Activated CD8-positive, alpha-beta memory T cell treated with anti-CD3 and anti-CD28 coated beads, Interleukin-2, amount 50 U/mL, for 24 hours (primary cell): ENCODE results near the gene TMC6.

Source experiments
- DNase-seq: peaks from one replicate; pipeline ENCODE4 v3.0.0-alpha.2; 2020; ENCODE audit errors: extremely low read depth

Gene TMC6

DNA sequence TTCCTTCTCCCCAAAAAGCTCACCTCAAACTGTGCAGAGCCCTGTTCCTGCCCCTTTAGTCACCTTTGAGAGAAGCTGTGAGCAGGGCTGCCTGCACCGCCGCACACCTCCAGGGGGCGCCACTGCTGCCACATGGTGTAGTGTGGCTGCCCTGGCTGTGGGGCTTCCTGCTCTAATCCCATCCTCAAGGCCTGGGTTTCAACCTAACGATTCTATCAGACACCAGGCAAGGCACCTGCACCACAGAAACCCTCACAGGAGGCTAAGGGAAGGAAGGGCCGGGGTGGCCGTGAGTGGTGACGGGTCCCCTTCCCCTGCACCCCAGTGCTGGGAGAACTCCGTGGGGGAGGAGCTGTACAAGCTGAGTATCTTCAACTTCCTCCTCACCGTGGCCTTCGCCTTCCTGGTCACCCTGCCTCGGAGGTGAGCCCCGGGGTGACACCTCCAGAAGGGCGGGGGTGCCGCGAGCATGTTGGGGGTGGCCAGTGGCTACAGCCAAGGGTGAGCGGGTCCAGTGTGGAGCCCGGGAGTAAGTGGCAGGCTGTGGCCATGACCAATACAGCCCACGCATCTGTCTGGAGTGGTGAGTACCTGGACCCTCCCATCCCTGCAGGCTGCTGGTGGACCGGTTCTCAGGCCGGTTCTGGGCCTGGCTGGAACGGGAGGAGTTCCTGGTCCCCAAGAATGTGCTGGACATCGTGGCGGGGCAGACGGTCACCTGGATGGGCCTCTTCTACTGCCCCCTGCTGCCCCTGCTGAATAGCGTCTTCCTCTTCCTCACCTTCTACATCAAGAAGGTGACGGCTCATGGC, 9.0 kb upstream of the TMC6 start:
- DNase-seq: no peak

DNA sequence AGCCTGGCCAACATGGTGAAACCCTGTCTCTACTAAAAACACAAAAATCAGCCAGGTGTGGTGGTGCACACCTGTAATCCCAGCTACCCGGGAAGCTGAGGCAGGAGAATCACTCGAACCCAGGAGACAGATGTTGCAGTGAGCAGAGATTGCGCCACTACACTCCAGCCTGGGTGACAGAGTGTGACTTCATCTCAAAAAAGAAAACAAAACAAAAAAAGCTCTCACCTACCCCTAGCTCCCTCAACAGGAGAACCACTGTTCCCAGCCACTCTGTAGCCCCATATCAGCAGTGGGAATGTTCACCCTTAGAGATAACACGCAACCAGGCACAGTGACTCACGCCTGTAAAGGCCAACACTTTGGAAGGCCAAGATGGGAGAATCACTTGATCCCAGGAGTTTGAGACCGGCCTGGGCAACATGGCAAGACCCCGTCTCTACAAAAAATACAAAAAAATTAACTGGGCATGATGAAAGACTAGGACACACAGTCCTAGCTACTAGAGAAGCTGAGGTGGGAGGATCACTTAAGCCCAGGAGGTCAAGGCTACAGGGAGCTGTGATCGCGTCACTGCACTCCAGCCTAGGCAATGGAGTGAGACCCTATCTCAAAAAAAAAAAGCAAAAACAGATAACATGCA, 7.4 kb upstream of the TMC6 start:
- no peak for DNase-seq

DNA sequence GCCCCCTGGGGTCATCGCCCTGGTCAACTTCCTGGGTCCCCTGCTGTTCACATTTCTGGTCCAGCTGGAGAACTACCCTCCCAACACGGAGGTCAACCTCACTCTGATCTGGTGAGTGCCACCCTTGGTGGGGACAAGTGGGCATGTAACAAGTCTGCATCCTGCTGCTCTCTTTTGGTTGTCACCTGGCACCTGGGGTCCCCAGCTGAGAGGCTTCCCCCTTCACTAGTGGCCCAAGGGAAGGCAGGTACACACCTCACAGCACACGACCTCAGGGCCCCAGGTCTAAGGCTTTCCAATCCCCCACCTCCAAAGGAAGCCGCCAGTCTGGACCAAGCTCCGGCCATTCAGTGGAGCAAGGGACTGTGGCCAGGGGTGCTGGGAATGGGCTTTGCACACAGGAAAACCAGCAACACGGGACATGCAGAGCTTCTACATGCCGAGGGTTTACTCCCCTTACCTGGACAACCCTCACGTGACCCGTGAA, 6.4 kb upstream of the TMC6 start:
- DNase-seq: no peak

DNA sequence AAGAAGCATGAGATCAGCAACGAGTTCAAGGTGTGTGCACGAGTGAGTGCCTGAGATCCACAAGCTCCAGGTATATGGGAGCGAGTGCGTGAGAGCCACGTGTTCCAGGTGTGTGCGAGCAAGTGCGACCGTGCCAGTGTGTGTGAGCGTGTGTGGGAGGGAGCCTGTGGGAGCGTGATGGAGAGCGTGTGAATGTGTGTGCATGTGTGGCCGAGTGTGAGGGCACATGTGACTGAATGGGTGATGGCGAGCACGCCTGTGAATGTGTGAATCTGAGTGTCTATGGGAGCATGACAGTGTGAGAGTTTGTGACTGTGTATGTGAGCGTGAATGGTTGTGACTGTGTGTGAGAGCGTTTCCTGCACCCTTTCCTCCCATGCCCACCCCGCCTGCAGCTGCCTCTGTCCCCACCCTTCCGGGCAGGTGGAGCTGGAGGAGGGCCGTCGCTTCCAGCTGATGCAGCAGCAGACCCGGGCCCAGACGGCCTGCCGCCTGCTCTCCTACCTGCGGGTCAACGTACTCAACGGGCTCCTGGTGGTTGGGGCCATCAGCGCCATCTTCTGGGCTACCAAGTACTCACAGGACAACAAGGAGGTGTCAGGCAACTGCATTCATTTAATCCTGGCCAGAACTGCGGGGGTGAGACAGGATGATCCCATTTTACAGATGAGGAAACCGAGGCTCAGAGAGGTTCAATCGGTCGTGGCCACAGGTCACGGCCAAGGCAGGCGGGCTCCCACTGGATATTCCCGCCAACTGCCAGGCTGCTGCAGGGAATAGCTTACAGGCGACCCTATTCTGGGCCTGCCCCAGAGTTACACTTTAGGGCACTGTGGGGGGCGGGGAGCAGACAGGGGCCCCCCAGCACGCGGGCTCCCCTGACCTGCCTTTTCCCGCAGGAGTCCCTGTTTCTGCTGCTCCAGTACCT, 5.7 kb upstream of the TMC6 start:
- no peak for DNase-seq

DNA sequence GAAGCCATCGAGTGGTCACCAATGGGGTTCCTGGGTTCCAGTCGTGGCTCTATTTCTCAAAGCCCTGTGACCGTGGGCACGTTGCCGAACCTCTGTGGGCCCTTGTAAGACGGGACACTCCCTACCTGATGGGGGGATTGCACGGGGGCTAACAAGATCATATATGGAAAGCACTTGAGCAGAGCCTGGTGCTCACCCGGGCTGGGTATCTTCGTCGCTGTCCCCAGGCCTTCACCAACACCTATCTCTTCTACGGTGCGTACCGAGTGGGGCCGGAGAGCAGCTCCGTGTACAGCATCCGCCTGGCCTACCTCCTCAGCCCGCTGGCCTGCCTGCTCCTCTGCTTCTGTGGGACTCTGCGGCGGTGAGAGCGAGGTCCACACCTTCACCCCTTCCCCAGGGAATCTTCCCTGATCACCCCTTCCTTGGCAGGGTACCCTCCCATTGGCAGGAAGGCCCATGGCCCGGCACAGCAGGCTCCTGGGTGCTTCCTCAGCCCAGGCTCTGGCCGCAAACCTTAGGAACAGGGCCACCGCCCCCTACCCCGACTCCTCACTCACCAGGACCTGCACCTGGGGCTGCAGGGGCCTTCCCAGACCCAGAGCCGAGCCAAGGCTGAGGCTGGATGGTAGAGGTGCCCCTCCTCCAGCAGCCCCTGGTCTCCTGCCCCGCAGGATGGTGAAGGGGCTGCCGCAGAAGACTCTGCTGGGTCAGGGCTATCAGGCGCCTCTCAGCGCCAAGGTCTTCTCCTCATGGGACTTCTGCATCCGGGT, 4.8 kb upstream of the TMC6 start:
- DNase-seq: no peak

DNA sequence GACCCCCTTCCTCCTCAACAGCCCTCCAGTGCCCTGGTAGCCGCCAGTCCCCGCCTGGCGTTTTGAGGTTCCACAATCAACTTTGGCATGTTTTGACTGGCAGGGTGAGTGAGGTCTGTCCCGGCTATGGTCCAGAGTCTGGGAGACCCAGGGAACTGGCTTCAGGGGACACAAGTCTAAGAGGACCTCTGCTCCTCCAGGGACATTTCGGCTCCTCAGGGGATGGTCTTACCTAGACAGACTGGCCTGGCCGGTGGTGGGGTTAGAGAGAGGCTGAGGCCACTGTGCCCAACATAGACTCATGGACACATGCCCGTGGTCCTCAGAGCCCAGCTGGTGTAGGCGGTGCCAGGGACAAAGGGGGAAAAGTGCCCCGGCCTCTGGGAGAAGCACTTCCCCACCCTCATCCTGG, 4.2 kb upstream of the TMC6 start:
- DNase-seq: no peak

DNA sequence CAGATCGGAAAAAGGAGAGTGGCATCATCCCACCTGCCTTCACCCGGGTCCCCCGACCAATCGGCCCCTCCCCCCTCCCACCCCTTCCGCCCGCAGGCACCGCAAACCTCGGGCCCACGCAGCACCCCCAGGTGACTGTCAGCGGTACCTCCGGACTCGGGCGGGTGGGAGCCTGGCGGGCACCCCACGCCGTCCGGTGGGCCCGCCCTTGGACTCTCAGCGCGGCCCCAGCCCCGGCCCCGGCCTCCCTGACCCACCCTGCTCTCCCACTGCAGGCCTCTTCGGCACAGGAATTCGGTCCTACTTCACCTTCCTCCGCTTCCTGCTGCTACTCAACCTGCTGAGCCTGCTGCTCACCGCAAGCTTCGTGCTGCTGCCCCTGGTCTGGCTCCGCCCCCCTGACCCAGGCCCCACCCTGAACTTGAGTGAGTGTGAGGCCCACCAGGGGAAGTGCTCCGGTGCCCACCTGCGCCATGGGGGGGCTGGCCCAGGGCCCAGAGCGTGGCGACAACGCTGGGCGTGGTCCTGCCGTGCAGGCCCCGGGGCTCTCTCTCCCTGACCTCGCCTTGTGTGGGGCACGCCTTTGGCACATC, 3.6 kb upstream of the TMC6 start:
- DNase-seq: no peak

DNA sequence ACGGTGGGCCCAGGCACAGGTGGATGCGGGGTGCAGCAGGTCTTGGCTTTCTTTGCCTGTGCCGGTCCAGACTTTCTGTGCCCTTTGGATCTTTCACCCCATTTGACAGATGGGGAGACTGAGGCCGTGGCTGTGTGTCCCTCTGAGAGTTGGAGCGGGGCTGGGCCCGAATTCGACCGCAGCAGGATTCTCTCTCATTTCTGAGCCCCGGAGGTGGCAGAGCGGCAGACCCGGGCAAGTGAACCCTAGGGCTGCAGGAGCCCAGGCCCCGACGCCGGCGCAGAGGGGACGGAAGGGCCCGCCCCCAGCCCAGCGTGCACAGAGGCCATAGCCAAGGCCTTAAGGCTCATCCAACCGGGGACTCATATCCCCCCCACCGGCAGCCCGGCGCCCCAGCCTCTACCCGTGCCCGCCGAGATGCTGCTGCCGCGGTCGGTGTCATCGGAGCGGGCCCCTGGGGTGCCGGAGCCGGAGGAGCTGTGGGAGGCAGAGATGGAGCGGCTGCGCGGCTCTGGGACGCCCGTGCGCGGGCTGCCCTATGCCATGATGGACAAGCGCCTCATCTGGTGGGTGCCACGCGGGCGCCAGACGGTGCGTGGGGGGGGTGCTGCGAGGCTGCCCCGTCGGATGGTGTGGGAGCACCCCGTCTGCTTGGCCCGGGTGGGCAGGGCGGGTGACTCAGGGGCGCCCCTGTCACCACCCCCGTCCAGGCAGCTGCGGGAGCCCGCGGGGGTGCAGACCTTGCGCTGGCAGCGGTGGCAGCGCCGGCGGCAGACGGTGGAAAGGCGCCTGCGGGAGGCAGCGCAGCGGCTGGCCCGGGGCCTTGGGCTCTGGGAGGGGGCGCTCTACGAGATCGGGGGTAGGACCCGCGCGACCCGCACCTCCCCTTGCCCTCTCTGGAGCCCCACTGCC, 2.9 kb upstream of the TMC6 start:
- no peak for DNase-seq

DNA sequence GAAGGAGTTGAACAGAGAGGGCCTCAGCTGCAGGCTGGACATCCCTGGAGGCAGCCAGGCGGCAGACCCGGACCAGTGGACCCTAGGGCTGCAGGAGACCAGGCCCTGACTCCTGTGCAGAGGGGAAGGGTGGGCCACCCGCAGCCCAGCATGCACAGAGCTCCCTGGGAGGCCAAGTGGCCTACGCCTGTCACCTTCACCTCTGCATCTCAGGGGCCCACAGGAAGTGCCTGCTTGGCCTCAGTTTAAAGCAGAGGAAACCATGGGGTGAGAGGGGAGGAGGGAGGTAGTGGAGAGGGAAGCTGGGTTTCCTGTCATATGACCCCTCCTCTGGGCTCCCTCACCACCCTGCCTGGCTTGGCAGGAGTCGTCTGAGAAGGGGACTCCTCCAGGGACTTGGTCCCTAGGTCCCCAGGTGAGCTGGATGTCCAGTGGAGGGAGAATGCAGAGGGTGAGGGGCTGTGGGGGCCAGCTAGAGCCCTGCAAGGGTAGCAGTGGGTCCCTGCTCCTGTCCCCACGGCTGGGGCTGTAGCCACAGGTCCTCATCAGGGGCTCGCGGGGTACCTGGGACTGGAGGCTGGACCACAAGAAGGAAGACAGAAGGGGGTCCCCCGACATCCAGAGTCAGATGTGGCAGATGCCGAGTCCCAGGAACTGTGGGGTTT, 2.0 kb upstream of the TMC6 start, which contains the start of gene TMC8:
TMC8 (plus strand) TSS at position 335 of the 665 bp plus-strand sequence. CDS start 818 bp downstream, outside the sequence.
- no peak for DNase-seq

DNA sequence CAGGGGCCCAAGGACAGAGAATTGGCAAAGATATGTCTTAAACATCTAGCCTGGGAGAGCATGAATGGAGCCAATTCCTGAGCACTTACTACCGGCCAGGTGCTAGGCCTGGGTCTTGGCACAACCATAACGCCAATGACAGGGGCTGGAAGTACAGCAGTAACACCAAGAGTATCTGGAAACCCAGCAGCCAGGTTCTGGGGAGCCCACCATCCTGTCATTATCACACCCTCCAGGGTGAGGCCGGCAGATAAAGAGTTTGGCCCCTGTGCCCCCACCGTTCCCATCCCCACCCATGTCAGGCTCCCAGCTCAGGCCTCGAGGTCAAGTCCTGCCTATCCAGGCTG, 1.5 kb upstream of the TMC6 start:
- no peak for DNase-seq

DNA sequence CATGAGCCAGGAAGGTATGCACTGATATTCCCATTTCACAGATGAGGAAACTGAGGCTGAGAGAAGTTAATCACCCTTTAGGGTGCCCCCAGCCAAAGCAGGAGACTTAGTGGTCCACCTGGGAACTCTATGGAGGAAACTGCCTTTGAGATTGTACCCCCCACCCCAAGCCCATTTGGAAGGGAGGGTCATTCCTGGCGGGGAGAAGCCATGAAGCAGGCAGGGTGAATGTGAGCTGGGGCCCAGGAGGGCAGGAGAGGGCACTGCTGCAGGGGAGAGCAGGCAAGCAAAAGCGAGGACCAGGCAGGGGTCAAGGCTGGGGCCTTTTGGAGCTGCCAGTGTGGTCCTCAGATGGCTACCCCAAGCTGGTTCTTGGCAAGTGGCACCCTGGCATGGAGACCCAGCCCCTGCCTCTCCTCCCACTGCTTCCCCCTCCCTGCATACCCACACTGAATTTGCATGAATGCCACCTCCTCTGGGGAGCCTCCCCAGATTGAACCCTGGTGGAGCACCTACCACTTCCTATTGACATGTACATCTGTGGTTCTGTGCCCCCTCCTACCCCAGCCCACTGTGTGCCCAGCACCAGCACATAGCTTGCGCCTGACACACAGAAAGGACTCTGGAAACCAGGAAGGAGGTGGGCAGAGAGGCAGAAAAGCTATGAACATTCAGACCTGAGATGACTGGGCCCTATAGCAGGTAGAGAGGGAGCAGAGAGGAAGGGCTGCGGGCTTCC, 965 bp upstream of the TMC6 start:
- no peak for DNase-seq

DNA sequence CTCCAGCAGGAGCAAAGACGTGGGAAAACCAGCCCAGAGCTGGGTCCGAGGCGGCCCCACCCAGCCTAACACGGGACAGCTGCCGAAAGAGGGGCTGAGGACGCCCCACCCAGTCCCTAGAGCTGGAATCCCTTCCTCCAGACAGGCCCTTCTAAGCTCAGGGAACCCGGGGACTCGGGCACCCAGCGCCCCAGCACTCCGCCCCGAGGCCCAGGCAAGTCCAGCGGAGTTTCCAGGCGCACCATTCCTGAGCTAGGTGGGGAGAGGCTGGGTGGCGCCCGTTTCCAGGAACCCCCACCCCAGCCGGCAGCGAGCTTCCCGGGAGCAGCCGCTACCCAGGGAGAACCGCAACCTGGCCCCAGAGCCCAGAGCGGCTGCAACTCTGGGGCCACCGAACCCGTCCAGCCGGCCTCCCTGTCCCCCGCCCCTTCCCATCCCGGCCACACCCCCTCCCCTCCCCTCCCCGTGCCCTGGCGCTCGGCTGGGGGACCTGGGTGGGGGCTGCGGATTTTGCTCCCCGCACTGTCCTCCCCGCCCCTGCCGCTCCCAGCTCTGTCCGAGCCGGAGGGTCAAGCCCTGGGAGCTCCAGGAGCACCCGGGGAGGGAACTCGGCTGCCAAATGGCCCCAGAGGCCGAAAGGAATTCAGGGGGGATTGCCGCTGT, 536 bp downstream of the TMC6 start:
- no peak for DNase-seq

DNA sequence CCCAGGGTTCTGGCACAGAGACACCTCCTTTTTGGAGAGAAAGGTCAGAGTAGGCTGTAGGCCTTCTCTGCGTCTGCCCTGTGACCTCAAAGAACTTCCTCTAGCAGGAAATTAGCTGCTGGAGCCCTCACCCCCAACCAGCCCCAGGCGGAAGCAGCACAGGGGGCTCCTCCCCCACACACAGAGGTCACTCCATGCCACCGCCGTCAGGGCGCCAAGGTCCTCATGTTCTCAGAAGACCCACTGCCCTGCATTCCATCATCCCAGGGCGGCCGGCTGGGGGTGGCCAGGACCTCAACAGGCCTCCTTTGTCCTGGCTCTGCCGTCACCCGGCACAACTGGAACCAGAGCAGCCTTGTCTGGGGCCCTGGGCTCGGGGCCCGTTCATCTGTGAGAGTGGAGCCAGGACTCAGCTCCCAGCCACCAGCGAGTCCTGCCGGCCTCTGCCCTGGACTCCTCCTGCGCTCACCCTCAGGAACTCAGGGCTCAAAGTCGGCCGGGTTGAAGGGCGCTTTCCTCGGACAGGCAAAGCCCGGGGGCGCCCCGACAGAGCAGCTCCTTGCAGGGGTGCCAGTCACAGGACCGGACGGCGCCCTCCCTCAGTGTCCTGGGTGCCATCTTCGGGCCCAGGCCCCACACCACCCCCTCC, 1.2 kb downstream of the TMC6 start:
- DNase-seq: no peak

DNA sequence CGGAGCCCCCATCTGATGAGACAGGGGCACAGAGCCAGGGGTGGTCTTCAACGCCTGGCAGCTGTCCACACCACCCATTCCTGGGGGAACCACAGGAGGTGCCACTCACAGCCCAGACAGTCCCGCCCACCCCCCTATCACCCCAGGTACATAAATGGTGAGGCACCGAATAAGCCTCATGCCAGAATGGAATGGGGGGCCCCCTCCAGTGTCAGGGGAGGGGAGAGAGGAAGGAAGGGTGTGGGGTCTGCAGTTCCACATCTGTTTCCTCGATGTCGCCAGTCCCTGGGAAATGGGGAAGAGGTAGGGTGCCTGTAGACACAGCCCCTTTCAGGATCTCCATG, 1.7 kb downstream of the TMC6 start:
- DNase-seq: no peak

DNA sequence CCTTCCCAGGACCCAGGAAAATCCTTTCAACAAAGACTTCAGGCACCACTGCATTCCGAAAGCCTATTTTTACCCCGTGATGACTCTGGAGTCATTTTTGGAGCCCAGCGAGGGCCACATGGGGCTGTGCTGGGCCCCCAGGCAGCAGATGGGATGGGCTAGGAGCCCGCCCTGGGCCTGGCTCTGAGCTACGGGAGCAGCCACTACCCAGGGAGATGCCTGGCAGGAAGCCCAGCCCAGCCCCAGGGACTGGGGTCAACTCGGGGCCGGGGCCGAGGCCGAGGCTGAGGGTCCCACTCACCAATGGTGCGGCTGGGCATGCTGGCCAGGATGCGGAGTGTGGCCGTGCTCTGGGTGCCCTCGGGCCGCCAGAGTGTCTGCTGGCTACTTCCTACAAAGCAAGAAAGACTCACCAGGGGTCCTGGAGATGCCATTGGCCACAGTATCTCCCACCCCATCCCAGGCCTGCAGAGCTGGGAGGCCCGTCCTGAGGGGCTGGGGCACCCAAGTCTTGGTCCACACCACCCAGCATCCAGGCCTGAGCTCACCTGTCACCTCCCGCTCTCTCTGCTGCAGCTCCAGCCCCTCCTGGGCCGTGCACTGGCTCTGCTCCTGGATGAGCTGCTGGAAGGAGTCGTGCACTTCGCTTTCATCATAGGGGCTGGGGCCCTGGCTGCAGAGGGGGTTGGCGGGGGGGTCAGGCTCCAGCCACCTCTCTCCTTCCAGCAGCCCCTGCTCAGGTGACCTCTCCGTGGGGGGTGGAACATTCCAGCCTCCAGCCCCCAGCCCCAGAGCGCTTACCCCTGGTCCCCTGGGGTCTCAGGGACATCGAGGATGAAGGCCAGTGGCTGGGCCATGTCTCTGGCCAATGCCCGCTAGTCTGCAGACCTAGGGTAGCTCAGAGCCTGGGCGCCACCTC, 2.3 kb downstream of the TMC6 start:
- no peak for DNase-seq

DNA sequence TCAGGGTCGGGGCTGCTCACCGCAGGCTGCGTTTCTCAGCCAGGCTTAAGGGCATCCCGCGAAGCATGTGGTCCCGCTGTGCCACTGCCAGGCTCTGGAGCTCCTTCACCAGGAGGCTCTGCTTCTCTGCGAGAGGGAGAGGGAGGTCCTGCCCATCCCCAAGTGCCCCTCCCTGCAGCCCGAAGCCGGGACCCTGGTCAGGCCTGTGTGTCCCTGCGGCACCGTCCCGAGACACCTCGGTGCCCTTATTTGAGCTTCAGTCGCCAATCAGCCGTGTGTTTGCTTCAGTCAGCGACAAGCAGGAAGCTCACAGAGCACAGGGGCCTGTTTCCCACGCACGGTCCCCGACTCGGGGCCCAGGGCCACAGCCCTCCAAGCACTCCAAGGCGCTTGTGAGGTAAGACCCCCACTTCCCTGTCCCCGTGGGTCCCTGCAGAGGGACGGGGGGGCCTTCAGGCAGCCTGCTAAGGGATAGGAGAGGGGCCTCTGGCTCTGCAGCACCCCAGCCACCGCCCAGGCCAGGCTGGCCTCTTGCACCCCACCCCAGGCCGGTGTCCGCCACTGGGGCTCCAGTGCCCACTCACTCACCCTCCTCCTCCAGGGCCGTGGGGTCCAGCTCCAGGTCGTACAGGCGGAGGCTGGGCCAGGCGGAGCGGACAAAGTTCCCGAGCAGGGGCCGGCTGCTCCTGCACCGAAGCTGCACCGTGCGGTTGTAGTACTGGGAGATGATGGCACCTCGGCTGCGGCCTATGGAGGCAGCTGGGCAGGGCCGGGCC, 3.2 kb downstream of the TMC6 start:
- DNase-seq: no peak
